ENCODE measurements around the gene MAP3K5.

MAP3K5 gene

DNA sequence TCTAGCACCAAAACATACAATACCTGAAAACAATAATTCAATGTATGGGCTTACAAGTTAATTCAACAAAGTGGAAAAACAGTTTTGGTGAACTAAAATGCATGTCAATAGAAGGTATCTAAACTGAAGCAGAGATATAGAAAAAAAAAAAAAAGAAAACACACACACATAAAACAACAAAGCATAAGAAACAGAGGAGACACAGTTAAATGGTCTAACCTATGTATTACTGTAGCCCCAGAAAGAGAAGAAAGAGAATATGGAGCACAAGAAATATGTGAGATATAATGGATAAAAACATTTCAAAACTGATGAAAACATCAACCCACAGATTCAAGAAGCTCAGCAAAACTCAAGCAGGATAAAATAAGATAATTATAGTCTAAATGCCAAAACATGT lies 118.7 kb downstream of the MAP3K5 start:
- no peak for FAIRE-seq

DNA sequence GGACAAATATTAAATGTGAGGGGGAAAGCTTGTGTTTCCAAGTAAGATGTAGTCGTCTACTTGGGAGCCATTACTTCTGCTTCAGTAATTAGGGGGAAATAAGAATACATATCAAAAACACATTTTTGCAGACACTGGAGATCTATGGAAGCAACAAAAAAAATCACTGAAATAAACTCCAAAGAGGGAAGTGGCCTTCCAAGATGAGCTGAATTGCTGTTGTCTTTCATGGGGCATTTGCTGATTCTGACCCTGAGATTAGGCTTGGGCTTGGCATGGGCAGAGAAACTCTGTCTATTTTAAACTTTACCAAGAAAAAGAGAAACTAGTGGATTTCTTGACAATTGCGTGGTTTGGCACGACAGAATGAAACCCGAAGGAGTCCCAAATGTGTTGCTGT lies 120.1 kb downstream of the MAP3K5 start:
- FAIRE-seq, result no peak

DNA sequence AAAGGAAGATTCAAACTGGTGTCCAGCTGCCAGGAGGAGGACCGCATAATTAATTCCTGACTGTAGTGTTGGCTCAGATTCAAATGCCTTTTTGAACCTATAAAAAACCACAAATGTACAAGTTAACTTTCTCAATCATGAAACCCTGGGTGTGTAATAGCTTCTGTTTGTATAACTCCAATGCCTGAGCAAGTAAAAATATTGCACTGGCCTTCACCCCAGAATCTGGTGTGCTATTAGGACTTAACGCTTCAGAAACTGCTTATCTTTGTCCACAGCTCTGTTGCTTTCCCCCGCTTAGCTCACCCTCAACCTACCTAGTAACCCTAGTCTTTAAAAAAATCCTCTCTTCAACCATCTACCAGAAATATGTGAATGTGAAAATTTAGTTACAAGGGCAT lies 123.0 kb downstream of the MAP3K5 start:
- FAIRE-seq, result no peak

DNA sequence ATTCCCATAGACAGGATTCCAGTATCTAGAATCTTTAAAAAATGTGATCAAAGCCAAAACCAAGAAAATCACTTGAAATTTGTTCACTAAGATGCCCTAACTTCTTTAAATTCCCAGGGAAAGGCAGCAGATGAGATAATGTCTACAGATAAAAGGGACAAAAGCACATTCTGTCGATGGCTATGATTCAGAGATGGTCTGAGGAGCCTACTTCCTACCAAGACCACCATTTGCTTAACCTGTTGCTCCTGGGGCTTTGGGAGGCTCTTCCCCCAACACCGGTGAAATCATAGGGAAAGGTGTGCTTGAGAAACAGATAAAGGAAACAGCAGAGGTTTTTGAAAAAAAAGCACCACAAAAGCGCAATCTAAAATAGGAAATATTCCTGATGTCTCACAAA lies 123.7 kb downstream of the MAP3K5 start:
- FAIRE-seq, result no peak

DNA sequence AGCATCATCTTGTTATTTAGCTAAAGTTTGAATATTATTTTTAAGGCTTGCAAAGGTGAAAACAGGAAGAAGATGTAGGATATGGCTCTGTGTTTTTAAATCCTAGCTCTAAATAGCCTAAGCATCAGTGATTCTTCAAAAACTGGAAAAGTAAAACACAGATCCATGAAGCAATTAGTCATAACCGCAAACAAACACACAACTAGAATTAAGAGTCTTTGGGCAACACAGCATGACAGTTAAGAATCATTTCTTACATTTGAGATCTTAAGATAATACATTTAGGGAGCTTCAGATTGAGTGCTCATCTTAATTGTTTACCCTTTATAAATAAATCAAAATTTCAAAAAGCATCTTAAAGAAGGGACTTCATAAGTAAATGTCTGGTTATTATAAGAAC lies 126.2 kb downstream of the MAP3K5 start:
- no peak for FAIRE-seq

DNA sequence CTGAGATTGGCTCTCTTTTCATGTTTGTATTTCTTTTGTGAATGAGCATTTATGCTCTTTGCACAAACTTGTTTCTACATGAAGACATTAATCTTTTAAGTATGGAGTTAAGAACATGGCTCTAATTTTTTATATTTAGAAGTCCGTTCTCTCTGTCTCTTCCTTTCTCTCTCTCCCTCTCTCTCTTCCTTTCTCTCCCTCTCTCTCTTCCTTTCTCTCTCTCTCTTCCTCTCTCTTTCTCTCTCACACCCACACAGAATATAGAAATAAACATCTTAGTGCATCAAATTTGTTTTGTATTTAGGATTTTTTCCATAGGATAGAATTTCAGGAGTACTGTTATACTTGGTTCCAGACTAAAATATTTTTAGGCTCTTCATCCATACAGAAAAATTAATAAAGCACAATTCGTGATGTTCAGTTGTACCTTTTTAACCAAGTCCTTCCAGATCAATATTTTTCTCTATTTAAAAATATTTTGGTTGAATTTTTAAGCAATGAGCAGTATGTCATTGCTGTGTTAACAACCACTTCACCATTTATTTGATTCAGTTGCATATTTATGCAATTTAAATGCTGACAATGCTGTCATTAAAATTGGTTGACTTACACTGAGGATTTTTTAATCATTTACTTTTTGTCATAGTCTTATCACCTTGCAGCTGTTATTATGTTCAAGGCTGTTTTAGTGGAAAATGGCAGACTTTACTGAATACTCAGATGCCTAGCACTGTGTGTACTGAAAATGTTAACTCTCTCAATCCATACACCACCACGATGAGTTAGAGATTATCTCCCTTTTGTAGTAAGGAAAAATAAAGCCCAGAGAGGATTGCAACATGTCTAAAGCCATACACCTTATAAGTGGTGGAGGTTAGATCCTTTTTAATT lies 129.7 kb downstream of the MAP3K5 start:
- no peak for FAIRE-seq

DNA sequence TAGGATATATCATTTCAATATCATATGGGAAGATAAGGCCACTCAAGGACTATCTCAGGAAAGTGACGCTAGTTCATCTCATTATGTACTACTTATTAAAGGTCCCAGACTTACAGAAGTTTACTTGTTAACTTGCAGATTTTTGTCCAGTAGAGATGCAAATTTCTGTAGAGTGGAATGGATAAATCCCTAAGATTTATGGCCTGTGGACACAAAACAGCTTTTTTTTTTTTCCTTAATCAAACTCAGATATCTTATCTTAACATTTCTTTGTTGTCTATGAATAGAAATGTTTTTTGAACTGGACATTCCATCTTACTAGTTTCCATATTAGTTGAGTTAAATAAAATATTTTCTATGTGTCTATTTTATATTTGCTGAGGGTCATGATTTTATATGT lies 131.6 kb downstream of the MAP3K5 start:
- FAIRE-seq, result no peak

DNA sequence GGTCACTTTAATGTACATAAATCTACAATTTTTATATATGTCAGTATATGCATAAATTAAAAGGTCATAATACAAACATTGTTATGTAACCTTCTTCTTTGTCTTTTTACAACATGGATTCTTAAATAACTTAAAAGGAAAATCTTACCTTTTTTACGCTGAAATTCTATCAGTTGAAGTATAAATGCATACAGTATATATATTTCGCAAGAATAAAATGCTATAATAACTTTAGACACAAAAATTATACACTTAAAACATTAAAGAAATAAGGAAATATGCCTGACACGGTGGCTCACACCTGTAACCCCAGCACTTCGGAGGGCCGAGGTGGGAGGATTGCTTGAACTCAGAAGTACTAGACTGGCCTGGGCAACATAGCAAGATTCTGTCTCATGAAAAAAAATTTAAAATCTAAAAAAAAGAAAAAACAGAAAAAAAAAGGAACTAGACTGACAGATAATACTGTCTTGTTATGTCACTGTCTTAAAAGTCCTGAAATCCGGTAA lies 132.2 kb downstream of the MAP3K5 start:
- FAIRE-seq, result no peak

DNA sequence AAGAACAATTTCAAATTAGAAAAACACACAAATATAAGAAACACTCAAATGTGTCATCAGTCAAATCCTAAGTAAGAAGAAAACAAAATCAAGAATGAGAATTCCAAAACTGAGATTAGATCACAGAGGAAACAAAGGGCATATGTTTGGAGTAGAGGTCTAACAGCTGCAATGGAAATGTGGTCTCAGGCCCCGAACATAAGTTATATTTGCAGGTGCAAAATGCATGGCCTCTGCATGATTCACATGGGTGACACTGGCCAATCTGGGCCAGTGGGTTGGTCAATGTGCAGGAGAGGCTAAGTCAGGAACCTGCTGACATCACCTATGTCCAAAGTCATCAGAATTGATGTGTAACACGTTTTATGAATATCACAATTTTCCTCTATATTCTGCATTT lies 133.6 kb downstream of the MAP3K5 start:
- FAIRE-seq, result no peak

DNA sequence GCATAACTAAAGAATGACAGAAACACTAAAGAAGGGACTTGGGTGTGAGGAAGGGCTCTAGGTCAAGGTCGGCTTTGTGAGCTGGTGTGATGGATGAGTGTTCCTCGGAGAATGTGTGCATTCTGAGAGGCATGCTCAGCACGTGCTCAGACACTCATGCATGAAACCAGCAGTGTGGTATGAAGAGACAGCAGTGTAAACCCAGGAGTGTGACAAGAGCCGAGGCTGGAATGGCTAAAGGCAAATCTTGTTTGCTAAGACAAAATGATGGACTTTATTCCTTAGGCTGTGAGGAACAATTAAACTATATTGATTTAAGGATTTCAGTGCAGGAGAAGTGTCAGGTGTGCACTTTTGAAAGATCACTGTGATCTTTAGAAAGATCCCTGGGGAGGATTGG lies 134.6 kb downstream of the MAP3K5 start:
- no peak for FAIRE-seq

DNA sequence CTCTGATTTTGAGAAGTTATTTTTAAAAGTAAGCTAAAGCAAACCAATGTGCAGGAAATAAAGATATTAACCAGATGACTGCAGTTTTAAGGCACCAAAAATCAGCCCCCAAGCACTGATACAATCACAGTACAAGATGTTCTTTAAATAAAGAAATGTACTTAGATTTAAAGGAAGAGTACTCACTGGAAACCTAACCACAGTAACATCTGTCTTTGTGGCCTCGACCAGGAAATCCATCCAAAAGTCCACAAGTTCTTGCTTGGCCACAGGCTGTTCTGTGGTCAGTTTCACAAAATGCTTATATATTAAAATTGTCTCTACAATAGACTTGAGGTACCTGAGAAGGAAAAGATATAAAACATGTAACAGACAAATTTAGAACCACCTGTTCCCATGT lies 136.2 kb downstream of the MAP3K5 start:
- FAIRE-seq, result no peak

DNA sequence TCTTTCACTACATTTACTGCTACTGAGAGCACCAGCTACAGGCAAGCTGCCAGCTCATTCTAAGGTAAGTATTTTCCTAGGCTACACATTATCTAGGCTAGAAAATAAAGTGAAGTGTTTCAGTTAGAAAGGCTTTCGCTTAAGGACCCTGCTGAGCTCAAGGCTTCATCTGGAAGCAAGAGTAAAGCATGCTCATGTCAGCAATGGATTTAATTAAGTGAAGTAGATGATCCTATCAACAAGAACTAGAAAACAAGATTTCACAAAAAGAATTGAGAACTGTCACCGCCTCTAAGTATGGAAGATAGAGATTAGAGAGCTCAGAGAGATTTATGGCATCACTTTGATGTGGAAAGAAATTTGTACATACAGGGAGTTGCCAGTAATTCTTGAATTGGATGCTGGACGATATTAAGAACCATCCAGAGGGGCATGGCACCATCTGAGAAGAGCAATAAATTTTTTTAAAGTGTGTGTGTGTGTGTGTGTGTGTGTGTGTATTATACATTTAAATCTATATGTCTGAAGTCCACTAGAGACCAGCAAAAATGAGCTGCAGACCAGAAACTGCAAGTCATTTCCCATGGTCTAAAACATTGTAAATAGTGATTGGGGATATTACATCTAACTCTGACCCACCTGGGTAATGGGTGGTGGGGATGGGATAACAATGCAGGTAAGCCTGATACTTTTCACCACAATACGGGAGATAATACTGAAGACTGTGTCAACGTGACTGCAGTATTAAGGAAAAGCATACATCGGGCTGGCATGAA lies 136.8 kb downstream of the MAP3K5 start:
- no peak for FAIRE-seq

DNA sequence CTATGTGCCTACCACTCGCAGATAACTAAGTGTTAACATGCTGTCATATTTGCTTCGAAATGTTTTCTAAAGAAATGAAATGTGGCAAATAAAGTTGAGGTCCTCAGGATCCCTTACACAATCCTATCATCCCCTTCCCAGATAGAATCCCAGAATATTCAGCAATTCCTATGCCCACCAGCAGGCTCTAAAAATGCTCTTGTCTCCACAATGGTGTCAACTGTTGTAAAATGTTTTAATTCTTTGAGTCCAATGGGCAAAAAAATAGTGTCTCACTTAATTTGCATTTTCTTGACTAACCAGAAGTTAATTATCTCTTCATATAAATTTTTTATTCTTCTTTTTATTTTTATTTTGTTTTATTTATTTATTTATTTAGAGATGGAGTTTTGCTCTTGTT lies 138.2 kb downstream of the MAP3K5 start:
- FAIRE-seq, result no peak

DNA sequence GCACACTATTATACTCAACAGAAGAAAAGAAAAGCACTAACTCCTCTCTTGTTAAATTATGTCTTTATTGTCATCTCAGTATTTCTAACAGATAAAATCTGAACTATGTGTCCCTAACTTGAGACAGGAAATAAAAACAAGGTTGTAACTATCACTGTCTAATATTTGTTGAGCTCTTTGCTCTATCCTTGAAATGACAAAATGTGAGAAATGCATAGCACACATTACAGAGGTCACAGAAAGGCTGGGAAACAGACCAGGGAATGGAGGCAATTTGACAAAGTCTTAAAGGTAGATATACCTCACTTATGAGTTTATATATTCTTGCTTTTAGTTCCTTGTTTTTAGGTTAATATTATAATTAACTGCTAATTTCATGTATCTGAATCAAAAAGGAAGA lies 139.6 kb downstream of the MAP3K5 start:
- no peak for FAIRE-seq

DNA sequence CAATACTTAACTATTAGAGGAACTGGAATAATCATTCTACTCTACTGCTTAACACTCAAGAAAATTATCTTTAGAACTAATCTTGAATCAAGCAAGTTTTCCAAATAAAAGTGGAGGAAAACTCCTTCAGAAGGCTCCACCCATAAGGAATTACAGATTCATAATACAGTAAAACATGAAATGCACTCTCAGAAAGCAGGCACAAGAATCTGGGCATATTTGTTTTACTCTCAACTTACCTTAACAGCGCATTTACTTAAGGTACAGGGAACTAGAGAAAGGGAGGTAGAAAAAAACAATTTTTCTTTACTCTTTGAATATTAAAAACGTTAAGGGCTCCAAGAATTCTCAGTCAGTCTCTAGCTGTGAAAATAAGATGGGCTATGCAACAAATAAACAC lies 140.3 kb downstream of the MAP3K5 start:
- no peak for FAIRE-seq

DNA sequence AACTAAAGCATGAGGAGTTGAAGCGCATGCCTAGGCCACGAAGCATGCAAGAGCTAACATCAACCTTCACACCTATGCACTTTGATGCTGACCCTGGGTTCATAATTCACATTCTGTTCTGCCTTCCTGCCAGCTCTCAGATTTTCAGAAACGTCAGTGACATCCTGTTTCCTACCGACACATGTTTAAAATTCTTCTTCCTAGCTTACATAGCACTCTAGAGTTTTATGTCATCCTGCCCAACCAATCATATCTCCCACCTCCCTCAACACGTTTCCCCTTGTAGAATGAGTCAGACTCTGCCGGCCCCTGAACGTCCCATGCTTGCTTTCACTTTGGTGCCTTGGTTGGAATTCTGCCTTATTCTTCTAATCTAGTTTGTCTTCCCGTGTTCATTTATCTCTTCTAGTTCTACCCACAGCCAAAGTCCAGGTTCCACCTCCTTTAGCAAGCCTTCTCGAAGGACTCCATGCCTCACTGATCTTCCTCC lies 144.9 kb downstream of the MAP3K5 start:
- FAIRE-seq, result no peak

DNA sequence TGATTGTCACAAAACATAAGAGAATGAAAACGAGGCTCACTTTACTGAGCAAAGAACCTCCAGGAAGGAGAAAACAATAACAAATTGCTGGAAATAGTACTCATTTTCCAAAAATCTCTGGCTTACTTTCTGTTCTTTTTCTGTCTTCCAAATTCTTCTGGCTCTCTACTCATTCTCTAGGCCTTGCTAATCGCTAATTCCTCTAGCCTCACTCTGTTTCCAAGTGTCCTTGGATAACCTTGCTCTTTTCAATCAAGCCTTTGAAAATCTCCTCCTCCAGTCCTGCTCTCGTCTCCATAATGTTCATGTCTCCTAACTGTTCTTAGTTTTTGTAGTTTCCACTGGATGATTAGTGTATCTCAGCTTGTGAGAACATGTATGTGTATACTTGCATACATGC lies 145.9 kb downstream of the MAP3K5 start:
- FAIRE-seq, result no peak

DNA sequence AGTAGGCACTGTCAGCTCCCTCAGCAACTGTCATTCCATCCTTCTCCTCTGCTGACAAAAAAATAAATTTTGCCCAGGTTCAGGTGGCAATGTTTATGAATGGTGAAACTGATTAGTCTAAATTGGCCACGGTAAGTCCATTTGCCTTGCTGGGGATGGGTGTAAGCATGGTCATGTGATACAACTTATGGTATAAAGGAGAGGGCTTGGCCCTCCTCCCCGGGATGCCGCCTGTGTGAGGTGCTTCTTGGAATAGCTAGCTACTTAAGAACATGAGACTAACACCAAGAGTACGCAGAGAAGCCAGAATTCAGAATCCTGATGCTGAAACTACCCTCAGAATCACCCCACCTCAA lies 147.7 kb downstream of the MAP3K5 start:
- no peak for FAIRE-seq

DNA sequence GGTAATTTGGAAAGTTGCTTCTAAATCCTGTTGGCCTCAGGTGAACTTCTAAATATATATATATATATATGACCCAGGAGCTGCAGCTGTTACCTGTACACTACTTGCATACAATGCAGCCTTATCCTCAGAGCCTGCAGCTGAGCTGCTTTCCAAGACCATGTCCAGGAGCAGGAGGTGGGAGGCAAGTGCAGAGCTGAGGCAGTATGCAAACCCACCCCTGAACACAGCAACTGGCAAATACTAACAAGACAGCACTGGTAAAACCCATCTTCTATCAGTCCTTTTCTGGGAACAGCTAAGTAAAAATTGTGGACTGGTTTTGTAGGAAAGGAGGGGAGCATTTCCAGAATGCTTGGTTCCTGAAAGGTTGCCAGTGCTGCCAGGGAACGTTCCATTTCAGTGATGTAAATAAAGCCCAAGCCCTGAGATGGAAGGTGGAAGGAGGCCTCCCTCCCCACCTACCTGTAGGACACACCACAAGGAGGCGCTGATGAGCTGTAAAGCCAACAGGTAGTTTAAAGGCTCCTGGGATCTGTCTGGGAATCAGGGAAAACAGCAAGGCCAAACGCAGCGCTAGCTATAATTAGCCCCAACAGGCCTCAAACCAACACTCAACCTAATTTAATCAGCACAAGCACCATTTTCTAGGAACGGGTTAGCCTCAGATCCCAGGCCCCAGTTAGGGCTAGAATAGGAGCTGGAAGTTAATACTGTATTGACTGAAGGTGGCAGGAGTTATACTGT lies 148.3 kb downstream of the MAP3K5 start:
- FAIRE-seq, result no peak

DNA sequence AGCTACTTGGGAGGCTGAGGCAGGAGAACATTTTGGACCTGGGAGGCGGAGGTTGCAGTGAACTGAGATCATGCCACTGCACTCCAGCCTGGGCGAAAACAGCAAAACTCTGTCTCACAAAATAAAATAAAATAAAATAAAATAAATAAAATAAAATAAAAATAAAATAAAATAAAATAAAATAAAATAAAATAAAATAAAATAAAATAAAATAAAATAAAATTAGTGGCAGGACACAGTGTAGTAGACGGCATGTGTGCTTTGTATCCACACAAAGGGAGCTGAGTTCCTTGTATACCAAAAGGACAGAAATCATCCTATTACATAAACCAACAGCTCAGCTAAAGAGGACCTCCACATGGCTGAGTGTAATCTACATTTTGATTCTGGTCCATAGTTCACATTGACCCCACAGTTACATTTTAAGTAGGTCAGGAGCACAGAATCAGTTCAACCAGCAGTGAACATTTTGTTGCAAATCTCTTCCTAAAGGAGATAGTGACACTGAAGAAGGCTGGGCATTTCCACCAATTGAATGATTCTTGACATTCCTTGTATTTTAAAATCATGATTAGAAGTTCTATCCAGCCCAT lies 150.3 kb downstream of the MAP3K5 start:
- FAIRE-seq, result no peak

DNA sequence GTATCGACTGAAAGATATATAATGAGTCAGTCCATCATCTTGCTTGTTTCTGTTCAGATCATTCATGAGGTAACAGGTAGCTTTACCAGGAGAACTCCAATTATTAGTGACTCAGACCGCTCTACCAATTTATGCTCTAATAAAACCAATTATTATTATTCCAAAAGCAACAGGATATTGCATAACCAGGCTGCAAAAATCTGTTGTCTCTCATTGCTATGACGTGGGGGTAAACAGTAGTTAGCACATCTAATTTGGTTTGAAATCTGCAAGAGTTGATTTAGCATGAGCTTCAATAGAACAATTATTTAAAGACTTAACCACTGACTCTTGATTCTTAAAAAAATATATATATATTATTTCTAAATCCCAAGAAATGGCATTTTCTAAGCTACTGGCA lies 151.1 kb downstream of the MAP3K5 start:
- FAIRE-seq, result no peak

DNA sequence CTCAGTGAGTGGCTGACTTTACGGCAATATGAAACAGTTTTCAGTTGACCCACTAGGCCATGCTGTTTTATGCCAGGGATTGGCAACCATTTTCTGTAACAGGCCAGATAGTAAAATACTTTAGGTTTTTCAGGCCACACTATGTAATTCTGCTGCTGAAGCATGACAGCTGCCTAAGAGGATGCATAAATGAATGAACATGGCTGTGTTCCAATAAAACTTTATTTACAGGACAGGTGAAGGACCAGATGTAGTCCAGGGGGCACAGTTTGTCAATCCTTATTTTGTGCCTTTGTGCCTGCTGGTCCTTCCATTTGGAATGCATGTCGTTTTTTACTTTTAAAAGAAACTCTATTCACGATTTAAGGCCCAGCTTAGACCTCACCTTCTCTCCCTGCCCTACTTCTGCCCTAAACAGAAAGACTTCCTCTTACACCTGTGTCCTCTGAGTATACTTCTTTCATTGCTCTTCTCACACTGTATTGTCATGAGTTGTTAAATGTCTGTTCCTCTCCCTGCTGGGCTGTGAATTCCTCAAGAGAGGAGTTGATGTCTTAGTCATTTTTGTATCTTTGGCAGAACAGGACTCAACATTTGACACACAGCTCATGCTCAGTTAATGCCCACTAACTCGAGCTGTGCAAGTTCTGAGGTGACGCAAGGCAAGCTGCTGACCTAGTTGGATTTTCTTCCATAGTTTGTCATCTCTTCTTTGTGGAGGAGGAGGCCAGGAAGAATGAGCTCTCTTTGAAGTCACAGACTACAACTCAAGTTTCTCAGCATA lies 152.0 kb downstream of the MAP3K5 start:
- no peak for FAIRE-seq

Measured in colon (tissue), 2 donors.